Measurements from ENCODE around the gene VPS13A.

- no peak for TF ChIP-seq EZH2phosphoT487 (IDR thresholded peaks at IDR 0.05; ENCODE audit: borderline replicate concordance, low read depth, low read length)
- TF ChIP-seq, protein P1, sequence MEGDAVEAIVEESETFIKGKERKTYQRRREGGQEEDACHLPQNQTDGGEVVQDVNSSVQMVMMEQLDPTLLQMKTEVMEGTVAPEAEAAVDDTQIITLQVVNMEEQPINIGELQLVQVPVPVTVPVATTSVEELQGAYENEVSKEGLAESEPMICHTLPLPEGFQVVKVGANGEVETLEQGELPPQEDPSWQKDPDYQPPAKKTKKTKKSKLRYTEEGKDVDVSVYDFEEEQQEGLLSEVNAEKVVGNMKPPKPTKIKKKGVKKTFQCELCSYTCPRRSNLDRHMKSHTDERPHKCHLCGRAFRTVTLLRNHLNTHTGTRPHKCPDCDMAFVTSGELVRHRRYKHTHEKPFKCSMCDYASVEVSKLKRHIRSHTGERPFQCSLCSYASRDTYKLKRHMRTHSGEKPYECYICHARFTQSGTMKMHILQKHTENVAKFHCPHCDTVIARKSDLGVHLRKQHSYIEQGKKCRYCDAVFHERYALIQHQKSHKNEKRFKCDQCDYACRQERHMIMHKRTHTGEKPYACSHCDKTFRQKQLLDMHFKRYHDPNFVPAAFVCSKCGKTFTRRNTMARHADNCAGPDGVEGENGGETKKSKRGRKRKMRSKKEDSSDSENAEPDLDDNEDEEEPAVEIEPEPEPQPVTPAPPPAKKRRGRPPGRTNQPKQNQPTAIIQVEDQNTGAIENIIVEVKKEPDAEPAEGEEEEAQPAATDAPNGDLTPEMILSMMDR (conservative IDR thresholded peaks at IDR 0.05; ENCODE audit: low read length): peak; percentile 92
These were observed 280.7 kb downstream of the VPS13A start for GRCh38 chr9:77457916-77458592.
